Hepatocyte (in vitro differentiated cells): ENCODE data around the gene GGTLC1. TPM values are rescaled to one million over a fixed set of nuclear protein-coding genes. Genes with fewer than 3 reads are reported as not detected.

ENCODE experiments used
- DNase-seq: peaks from one replicate; pipeline ENCODE4 v3.0.0-alpha.2; 2016; ENCODE audit warnings: low spot score
- H2AFZ ChIP-seq: fragments of 200-600 bp; sonication (generic); 2 replicates; pipeline ENCODE4 v1.6.0; 2016; ENCODE audit warnings: antibody characterized with exemption, mild to moderate bottlenecking
- H3K27ac ChIP-seq: fragments of 200-600 bp; sonication (generic); 2 replicates; pipeline ENCODE4 v1.5.1; 2016; ENCODE audit warnings: mild to moderate bottlenecking
- H3K27me3 ChIP-seq: fragments of 200-600 bp; sonication (generic); 2 replicates; pipeline ENCODE4 v1.6.1; 2016
- H3K36me3 ChIP-seq: fragments of 200-600 bp; sonication (generic); replicated peaks from 2 replicates; pipeline ENCODE4 v1.5.1; 2016; ENCODE audit warnings: low read depth; ENCODE audit not compliant: insufficient read depth
- H3K4me1 ChIP-seq: fragments of 200-600 bp; sonication (generic); 2 replicates; pipeline ENCODE4 v1.5.1; 2016; ENCODE audit warnings: mild to moderate bottlenecking, moderate library complexity; ENCODE audit not compliant: insufficient read depth
- H3K4me2 ChIP-seq: fragments of 200-600 bp; sonication (generic); 2 replicates; pipeline ENCODE4 v1.6.0; 2016
- H3K4me3 ChIP-seq: fragments of 200-600 bp; sonication (generic); 2 replicates; pipeline ENCODE4 v1.5.1; 2016; ENCODE audit warnings: mild to moderate bottlenecking
- H3K79me2 ChIP-seq: fragments of 200-600 bp; sonication (generic); 2 replicates; pipeline ENCODE4 v1.6.0; 2017; ENCODE audit warnings: mild to moderate bottlenecking
- H3K9me2 ChIP-seq: fragments of 200-600 bp; sonication (generic); replicated peaks from 2 replicates; pipeline ENCODE4 v1.6.0; 2017; ENCODE audit warnings: mild to moderate bottlenecking; ENCODE audit not compliant: insufficient read depth
- H3K9me3 ChIP-seq: fragments of 200-600 bp; sonication (generic); 2 replicates; pipeline ENCODE4 v1.5.1; 2016; ENCODE audit warnings: low read depth, mild to moderate bottlenecking
- H4K20me1 ChIP-seq: fragments of 200-600 bp; sonication (generic); 2 replicates; pipeline ENCODE4 v1.6.0; 2016; ENCODE audit warnings: mild to moderate bottlenecking; ENCODE audit not compliant: insufficient read depth, poor library complexity, severe bottlenecking
- CTCF ChIP-seq: fragments of 200-600 bp; sonication (generic); IDR thresholded peaks from 2 replicates; pipeline ENCODE4 v1.5.1; 2016; ENCODE audit warnings: antibody characterized with exemption, mild to moderate bottlenecking; ENCODE audit not compliant: poor library complexity
- EZH2 ChIP-seq: fragments of 200-600 bp; sonication (generic); IDR thresholded peaks from 2 replicates; pipeline ENCODE4 v1.6.1; 2016; ENCODE audit warnings: antibody characterized with exemption, mild to moderate bottlenecking, borderline replicate concordance
- EZH2phosphoT487 ChIP-seq: fragments of 200-600 bp; sonication (generic); IDR thresholded peaks from one replicate; pipeline ENCODE4 v1.6.1; 2018; ENCODE audit warnings: antibody characterized with exemption, mild to moderate bottlenecking, low read depth, moderate library complexity; ENCODE audit not compliant: unreplicated experiment, severe bottlenecking
- WGBS: methylation state at CpG from one replicate; pipeline ENCODE4 v1.1.6; 2016; ENCODE audit warnings: low lambda C conversion rate; ENCODE audit errors: missing lambda C conversion rate; 5-methylcytosine and 5-hydroxymethylcytosine counted together
- polyA plus RNA-seq: library from polyadenylated mRNA; unstranded; fragments of >200 nt; fragmentation: Nextera tagmentation; extraction: Ambion mirVana; gene quantifications from 2 replicates; pipeline ENCODE4 v1.2.1, GENCODE V29; 2016
- total RNA-seq: library from RNA; depleted of rRNA; stranded (reverse); fragments of >200 nt; gene quantifications from 2 replicates; pipeline ENCODE4 v1.2.3, GENCODE V29; 2014

The GGTLC1 gene
- total and polyA plus RNA-seq, 2 experiments from 2014 or later: not detected

GRCh38 chr20:23963941-23964340 is 24.6 kb downstream of the GGTLC1 start:
- Histone ChIP-seq H3K4me2 (no peak overlapping the region), H3K36me3 (no peaks in the 10 kb centered on the region), H4K20me1 (no peaks in the 10 kb centered on the region), H3K27ac (no peak overlapping the region), H3K9me3 (peaks cover 10% of the 10 kb centered on the region), H3K27me3 (no peaks in the 10 kb centered on the region), H2AFZ (no peak overlapping the region), H3K79me2 (no peaks in the 10 kb centered on the region), H3K4me1 (no peaks in the 10 kb centered on the region), H3K9me2 (no peaks in the 10 kb centered on the region), H3K4me3 (no peak overlapping the region)
- TF ChIP-seq EZH2phosphoT487 (no peak), CTCF (no peak), EZH2 (no peak)
- 46% methylated on average over 1 of the region's 1 CpG for WGBS
- no peak for DNase-seq

- Histone ChIP-seq H3K9me3 (peaks cover 10% of the 10 kb centered on the region), H3K4me2 (no peak overlapping the region), H2AFZ (no peak overlapping the region), H3K4me1 (no peaks in the 10 kb centered on the region), H3K27me3 (no peaks in the 10 kb centered on the region), H3K4me3 (no peak overlapping the region), H3K27ac (no peak overlapping the region), H3K9me2 (no peaks in the 10 kb centered on the region), H3K79me2 (no peaks in the 10 kb centered on the region), H4K20me1 (no peaks in the 10 kb centered on the region), H3K36me3 (no peaks in the 10 kb centered on the region)
- no peak for DNase-seq
- TF ChIP-seq EZH2 (no peak), CTCF (no peak)
These were observed 26.3 kb downstream of the GGTLC1 start for GRCh38 chr20:23962272-23962671.

GRCh38 chr20:23959054-23959453 is 29.5 kb downstream of the GGTLC1 start:
- Histone ChIP-seq H3K9me2 (no peaks in the 10 kb centered on the region), H3K36me3 (no peaks in the 10 kb centered on the region), H3K4me3 (no peak overlapping the region), H3K27me3 (no peaks in the 10 kb centered on the region), H3K9me3 (peaks cover 4% of the 10 kb centered on the region), H4K20me1 (no peaks in the 10 kb centered on the region), H3K27ac (no peak overlapping the region), H3K79me2 (no peaks in the 10 kb centered on the region), H3K4me2 (no peak overlapping the region), H2AFZ (no peak overlapping the region), H3K4me1 (no peaks in the 10 kb centered on the region)
- TF ChIP-seq EZH2 (no peak), CTCF (no peak), EZH2phosphoT487 (no peak)
- no peak for DNase-seq
- 77% methylated on average over 7 of the region's 7 CpGs for WGBS

GRCh38 chr20:23955896-23956295 is 32.7 kb downstream of the GGTLC1 start:
- DNase-seq: no peak
- H3K79me2 ChIP-seq: no peaks in the 10 kb centered on the region
- H3K27me3 ChIP-seq: no peaks in the 10 kb centered on the region
- no peaks in the 10 kb centered on the region for H4K20me1 ChIP-seq
- no peaks in the 10 kb centered on the region for H3K36me3 ChIP-seq
- H3K9me3 ChIP-seq: no peaks in the 10 kb centered on the region
- no peak overlapping the region for H2AFZ ChIP-seq
- 46% methylated on average over 3 of the region's 3 CpGs for WGBS
- H3K27ac ChIP-seq: no peak overlapping the region
- H3K4me1 ChIP-seq: no peaks in the 10 kb centered on the region
- H3K9me2 ChIP-seq: no peaks in the 10 kb centered on the region
- TF ChIP-seq EZH2: no peak
- TF ChIP-seq EZH2phosphoT487: no peak
- TF ChIP-seq CTCF: no peak
- no peak overlapping the region for H3K4me2 ChIP-seq
- H3K4me3 ChIP-seq: no peak overlapping the region
